Measurements from ENCODE around the gene ZFAND6.

- TF ChIP-seq CTCF (IDR thresholded peaks at IDR 0.05), result no peak
- no peak for TF ChIP-seq POLR2A (IDR thresholded peaks at IDR 0.05)
Observed at GRCh38 chr15:80182611-80183261, 123.3 kb downstream of the ZFAND6 start.

All from ovary (tissue), 3 donors.